GM19239 (cell line): ENCODE data around the gene NEU2.

ENCODE experiments used
- DNase-seq: peaks from one replicate; pipeline ENCODE4 v3.0.0; 2011; ENCODE audit warnings: low spot score; ENCODE audit not compliant: insufficient read length
- FAIRE-seq: peaks from 2 replicates; lab custom pipeline; 2011; peaks lifted over from hg19 to GRCh38; lab: Jason Lieb, UNC

The NEU2 gene

DNA sequence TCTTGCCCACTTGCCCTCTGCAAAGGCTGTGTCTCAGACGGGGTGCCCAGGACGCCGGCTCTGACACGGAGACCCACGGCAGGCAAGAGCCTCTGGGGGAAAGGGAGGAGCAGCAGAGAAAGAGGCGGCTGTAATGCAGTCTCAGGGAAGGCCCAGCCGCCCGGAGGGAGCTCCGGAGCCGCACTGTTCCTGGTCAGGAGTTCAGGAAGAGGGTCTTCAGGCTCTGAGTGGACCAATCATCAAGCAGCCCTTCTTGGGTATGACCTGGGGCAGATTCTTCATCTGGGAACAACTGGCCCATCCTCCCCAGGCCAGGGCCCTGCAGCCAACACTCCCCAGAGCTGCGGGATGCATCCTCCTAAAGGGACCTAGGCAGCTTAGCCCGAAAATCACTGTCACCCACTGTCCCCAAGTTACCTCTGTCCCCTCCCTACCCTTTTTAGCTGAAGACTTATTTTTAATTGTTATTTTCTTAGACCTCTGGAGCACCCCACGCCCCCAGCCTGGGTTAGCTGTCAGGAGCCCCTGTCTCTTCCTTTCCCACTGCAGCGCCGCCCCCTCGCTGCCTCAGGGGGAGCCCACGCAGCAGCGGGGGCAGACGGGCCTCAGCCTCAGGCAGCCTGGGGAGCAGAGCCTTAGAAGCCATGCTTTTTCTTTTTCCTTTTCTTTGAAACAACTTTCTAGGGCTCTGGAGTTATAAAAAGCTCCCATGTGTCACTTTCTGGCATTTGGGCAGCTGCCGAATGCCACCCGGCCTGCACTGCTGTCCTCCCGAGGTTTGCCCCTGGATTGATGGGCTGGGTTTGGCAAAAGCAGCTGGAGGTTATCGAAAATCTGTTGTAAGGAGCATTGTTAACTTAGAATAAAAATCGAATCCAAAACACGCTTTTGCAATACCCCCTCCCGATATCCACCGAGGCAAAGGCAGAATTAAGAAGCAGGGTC is 644 bp upstream of the NEU2 start:
- no peak for DNase-seq
- no peak for FAIRE-seq

DNA sequence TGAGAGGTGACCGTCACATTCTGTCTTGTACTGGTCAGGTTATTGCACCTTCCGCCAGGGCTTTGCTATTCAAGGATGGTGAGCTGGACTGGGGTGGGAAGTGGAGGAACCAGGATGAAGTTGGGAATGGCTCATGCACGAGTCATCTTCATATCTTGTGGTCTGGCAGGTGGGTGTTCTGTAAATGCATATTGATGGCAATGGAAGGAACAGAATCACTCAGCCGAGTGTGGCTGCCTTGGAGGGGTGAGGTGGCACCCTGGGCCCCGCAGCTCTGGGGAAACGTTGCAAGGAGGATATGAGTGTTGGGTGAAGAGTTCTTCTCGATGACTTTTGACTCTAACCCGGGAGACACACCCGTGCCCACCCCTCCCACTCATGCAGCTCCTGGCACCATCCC is 1.2 kb downstream of the NEU2 start:
- DNase-seq (no peak), FAIRE-seq (no peak)

DNA sequence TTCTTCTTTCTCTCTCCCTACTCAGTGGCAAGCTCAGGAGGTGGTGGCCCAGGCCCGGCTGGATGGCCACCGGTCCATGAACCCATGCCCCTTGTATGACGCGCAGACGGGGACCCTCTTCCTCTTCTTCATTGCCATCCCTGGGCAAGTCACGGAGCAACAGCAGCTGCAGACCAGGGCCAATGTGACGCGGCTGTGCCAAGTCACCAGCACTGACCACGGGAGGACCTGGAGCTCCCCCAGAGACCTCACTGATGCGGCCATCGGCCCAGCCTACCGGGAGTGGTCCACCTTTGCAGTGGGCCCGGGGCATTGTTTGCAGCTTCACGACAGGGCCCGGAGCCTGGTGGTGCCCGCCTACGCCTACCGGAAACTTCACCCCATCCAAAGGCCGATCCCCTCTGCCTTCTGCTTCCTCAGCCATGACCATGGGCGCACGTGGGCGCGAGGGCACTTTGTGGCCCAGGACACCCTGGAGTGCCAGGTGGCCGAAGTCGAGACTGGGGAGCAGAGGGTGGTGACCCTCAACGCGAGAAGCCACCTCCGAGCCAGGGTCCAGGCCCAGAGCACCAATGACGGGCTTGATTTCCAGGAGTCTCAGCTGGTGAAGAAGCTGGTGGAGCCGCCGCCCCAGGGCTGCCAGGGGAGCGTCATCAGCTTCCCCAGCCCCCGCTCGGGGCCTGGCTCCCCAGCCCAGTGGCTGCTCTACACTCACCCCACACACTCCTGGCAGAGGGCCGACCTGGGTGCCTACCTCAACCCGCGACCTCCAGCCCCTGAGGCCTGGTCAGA is 1.8 kb downstream of the NEU2 start:
- no peak for DNase-seq
- FAIRE-seq: no peak

DNA sequence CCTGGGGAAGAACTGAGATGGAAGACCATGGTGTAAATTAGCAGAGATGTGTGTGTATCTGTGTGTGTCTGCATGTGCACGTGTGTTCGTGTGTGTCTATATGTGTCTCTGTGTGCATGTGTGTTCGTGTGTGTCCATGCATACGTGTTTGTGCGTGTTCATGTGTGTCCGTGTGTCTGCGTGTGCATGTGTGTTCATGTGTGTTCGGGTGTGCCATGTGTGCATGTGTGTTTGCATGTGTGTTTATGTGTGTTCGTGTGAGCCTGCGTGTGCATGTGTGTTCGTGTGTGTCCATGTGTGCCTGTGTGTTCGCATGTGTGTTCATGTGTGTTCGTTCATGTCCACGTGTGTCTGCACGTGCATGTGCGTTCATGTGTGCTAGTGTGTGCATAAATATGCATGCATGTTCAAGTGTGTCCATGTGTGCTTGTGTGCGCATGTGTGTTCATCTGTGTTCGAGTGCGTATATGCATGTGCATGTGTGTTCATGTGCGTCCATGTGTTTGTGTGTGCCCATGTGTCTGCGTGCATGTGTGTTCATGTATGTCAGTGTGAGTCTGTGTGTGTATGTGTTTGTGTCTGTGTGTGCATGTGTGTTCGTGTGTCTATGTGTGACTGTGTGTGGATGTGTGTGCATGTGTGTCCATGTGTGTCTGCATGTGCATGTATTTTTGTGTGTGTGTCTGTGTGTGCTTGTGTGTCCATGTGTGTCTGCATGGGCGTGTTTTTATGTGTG is 3.1 kb downstream of the NEU2 start:
- FAIRE-seq (no peak), DNase-seq (no peak)

DNA sequence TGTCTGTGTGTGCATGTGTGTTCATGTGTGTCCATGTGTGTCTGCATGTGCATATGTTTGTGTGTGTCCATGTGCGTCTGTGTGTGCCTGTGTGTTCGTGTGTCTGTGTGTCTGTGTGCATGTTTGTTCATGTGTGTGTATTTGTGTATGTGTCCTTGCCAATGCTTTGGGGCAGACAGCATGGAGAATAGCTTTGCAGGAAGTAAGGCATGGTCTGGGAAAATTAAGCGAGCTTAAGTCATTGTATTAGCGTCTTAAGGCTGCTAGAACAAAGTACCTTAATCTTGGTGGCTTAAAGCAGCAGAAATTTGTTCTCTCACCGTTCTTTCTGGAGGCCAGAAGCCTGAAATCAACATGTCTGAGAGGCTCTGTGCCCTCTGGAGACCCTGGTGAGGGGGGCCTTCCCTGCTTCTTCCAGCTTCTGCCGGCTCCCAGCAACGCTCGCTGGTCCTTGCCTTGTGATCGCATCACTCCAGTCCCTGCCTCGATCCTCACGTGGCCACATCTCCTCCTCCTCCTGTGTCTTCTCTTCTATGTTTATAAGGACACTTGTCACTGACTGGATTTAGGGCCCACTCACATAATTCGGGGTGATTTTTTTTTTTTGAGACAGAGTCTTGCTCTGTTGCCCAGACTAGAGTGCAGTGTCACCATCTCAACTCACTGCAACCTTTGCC is 3.8 kb downstream of the NEU2 start:
- no peak for FAIRE-seq

DNA sequence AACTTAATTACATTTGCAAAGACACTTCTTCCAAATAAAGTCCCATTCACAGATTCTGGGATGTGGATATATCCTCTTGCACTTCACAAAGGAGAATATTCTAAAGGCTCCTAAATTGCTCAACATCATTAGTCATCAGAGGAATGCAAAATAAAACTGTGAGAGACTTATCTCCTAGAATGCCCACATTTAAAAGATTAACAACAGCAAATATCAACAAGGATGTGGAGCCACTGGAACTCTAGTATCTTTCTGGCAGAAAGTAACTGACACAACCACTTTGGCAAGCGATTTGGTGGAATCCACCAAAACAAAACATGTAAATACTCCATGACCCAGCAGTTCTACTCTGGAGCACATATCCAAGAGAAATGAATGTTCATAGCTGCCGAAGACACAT is 4.6 kb downstream of the NEU2 start:
- DNase-seq (no peak), FAIRE-seq (no peak)

More for the DNA sequence above, 3.8 kb downstream of the NEU2 start:
- DNase-seq: no peak

DNA sequence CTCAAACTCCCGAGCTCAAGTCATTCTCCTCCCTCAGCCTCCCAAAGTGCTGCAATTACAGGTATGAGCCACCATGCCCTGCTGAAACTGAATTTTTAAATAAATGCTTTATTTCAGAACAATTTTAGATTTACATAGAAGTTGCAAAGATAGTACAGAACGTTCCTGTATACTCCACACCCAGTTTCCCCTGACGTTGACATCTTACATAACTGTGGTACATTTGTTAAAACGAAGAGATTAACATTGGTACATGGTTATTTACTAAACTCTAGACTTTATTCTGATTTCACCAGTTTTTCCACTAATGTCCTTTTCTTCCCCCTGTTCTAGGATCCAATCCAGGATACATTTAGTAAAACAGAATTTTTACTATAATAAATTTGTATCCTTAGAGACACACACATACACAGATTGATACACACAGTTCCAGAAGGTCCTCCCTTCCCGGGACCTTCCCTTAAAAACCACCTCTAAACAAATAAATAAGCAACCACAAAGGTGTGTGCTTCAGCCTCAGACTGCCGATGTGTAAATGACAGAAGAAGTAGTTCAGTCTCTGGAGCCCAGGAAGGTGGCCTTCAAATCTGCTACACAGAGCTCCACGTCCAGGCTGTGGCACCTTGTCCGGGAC is 6.9 kb downstream of the NEU2 start:
- FAIRE-seq (no peak), DNase-seq (no peak)

DNA sequence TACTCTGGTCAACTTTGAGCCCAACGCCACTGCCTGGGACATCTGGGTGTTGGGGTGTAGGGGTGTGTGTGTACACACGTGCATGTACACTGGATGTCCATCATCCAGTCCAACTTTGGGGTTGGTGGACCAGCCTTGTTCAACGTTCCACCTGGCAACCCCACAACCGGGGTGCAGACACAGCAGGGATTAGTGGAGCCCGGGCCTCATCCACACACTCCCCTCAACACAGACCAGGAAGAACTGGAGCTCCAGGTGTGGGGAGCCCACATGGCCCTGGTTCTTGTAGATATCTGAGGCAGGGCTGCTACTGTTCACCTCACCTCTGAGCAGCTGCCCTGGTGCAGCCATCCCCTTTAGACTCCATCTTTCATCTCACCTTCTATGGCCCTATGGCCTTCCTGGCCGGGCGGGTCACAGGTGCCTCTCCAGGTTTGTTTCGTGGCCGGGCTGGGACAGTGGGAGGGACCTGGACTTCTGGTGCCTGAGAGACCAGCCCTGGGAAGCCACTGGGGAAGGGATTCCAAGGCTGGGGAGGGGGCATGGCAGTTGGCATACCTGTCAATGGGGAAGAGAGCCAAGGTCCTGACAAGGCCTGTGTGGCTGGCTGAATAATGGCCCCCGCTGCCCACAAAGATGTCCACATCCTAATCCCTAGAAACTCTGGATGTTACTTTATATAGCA is 7.5 kb downstream of the NEU2 start:
- FAIRE-seq (no peak), DNase-seq (no peak)

DNA sequence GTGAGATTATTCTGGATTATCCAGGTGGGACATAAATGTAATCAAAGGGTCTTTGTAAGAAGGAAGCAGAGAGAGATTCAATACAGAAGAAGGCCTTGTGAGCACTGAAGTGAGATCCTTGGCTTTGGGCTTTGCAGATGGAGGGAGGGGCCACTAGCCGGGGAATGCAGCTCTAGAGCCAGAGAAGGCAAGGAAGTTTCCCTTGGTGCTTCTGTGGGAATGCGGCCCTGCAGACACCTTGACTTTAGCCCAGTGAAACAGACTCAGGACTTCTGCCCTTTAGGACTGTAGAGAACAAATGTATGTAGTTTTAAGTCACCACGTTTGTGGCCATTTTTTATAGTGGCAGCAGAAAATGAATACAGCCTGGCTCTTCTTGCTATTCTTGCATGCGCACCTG is 8.1 kb downstream of the NEU2 start:
- FAIRE-seq (no peak), DNase-seq (no peak)

DNA sequence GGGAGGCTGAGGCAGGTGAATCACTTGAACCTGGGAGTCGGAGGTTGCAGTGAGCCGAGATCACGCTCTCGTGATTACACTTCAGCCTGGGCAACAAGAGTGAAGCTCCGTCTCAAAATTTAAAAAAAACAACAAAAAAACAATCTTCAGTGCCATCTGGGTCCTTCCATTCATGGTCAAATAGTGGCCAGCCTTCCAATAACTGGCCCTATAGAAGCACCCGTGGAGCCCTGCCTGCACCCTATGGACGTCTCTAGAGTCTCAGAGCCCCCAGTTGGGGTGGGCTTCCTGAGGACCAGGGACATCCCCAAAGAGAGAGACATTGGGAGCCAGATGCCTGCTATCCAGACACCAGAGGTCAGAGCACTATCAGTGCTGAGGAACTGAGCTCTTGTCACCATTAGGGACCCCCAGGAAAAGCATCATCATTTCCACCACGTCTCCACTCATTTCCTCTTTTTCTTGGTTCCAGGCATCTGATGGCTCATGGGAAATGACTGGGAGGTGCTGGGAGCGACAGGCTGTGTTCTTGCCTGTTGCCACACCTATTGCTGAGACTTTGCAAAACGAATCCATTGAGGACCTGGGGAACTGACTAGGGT is 9.4 kb downstream of the NEU2 start:
- no peak for DNase-seq

DNA sequence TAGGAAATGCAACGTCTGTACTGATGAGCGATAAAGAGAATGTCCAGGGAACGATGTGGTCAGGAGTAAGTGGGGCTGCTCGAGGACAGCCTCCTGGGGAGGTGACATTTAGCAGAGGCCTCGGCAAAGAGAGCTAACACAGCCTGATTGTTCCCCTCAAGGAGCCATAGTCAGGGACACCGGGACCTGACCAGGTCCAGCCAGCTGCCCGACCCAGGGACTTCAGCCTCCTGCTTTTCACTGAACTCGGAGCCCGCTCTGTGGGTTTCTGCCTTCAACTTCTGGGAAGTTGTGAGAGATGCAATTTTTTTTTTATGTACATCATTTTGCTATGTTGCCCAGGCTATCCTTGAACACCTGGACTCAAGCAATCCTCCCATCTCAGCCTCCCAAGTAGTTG is 10.1 kb downstream of the NEU2 start:
- no peak for FAIRE-seq
- DNase-seq: no peak

More for the DNA sequence above, 9.4 kb downstream of the NEU2 start:
- no peak for FAIRE-seq

DNA sequence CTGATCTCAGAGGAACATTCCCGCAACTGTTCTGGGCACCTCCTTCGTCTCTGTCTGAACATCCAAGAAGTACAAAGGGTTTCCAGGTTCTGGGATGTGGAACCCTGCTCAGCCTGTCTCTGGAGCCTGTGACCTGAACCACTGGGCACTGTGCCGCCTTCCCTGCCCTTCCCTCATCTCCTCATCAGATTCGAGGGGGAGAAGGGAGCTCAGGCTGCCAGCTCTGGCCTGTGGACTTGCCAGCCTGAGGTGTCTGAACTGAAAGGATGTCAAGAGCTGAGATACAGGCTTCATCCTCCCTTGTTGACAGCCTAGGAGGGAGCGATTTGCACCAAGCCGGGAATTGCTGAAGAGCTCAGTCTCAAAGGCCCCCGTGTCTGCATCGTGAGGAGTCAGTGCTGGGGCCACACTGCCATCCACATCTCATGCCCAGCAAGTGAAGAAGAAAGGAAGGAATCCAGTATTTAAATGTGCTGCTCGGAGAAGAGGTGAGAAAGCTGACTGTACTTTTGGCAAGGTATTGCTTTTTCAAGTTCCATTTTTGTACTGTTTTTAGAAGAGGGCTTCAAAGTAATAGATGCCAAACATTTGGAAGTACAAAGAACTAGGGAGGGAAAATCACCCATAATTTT is 12.6 kb downstream of the NEU2 start:
- DNase-seq (no peak), FAIRE-seq (no peak)

DNA sequence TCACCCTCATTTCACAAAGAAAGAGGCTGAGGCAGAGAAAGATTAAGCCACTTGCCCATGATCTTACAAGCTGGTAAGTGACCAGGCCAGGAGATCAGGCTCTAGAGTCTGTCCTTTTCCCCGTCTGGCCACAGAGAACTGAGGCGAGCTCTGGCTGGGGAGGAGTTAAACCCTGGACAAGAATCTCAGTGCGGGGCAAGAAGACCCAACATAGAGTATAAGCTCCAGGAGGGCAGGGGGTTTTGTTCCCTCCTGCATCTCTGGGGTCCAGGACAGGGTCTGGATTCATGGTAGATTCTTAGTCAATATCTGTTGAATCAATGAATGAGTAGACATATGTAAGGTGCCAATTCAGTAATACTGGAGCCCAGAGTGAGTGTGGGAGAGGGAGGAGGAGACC is 14.7 kb downstream of the NEU2 start:
- DNase-seq: no peak
- no peak for FAIRE-seq

DNA sequence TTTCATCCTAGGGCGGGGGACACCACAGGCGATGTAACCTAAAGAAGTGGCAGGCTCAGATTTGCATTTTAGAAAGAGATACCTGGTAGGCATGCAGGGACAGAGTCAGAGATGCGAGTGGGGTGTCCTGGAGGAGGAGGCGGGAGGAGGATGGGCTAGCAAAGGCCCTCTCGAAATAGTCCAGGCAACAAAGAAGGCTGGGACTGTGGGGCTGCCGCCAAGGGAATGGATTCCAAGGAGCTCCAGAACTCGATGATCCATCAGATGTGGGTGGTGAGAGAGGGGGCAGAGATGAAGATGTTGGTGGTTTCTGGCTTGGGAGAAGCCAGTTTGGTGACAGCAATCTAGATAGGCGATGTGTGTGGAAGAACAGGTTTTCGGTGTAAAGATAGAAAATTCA is 15.2 kb downstream of the NEU2 start:
- FAIRE-seq: no peak
- no peak for DNase-seq

DNA sequence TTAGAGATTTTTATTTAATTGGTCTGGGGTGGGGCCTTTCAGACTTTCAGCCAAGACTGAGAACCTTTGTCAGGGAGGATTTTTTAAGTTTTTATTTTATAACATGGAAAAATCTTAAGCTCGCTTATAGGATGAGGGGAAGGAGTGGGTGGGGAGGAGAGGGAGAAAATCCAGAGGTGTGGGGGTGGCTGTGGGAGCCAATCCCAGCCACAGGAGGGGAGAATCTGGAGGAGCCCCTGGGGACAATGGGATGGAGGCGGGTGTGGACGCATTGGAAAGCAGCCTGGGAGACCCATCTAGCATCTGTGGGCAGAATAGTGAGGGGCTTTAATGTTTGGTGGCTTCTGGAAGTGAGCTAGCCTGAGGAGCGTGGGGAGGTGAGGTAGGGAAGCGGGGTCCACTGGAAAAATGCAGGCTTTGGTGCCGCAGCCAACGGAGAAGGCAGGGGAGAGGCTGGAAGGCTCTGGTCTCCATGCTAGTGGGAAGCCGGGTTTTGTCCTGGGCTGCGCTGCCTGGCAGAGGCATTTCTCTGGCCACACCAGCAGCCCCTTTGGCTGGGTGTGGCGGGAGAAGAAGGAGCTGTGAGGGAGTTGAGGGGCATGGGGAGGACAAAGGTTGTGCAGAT is 16.2 kb downstream of the NEU2 start:
- DNase-seq: no peak
- no peak for FAIRE-seq

DNA sequence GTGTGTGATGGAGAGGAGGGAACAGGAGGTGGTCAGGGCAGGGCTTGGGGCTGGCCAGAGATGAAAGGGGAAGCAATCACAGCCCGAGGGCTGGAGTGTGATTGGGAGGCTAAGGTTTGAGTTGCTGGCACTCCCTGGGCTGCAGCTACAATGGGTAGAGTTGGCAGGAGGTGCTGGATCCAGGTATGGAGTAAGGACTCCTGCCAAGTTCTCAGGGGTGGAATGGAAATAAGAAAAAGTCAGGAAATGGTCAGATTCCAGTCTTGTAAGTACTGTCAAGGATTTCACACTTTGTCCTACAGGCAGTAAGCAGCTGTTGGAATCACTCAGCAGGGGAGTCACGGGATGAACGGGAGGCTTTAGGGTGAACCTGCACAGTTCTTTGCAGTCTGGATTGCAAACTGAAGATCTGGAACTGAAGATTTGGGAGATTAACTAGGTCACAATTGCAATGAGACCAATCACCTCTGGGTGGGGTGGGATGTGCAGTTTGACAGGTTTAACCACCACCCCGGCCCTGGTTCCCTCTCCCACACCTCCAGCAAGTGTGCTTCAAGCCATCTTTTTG is 16.8 kb downstream of the NEU2 start:
- FAIRE-seq (no peak), DNase-seq (no peak)
